Transverse colon (tissue), 3 donors: ENCODE measurements around the gene C6orf163.

Source experiments
- POLR2A ChIP-seq: fragments of 450-650 bp; IDR thresholded peaks from one replicate; pipeline ENCODE4 v1.6.1; 2016; ENCODE audit warnings: antibody characterized with exemption, mild to moderate bottlenecking, moderate library complexity
- TF ChIP-seq, protein P1 (sequence below), 5 experiments: fragments of 200-600 bp in 3 of 5; fragments of 450-650 bp in 2 of 5; sonication (generic) in 3 of 5; IDR thresholded peaks; 1 replicate in 2 of 5; 2 replicates in 3 of 5; pipeline ENCODE4 v1.5.1; 2016 to 2017; ENCODE audit warnings: antibody characterized with exemption in 5 of 5, inconsistent platforms in 3 of 5, mild to moderate bottlenecking in 2 of 5, moderate library complexity in 1 of 5

- no peak for TF ChIP-seq POLR2A
- TF ChIP-seq, protein P1, sequence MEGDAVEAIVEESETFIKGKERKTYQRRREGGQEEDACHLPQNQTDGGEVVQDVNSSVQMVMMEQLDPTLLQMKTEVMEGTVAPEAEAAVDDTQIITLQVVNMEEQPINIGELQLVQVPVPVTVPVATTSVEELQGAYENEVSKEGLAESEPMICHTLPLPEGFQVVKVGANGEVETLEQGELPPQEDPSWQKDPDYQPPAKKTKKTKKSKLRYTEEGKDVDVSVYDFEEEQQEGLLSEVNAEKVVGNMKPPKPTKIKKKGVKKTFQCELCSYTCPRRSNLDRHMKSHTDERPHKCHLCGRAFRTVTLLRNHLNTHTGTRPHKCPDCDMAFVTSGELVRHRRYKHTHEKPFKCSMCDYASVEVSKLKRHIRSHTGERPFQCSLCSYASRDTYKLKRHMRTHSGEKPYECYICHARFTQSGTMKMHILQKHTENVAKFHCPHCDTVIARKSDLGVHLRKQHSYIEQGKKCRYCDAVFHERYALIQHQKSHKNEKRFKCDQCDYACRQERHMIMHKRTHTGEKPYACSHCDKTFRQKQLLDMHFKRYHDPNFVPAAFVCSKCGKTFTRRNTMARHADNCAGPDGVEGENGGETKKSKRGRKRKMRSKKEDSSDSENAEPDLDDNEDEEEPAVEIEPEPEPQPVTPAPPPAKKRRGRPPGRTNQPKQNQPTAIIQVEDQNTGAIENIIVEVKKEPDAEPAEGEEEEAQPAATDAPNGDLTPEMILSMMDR (IDR thresholded peaks at IDR 0.05) = no peak
Measured at GRCh38 chr6:87366072-87366827, 21.6 kb downstream of the C6orf163 start.
